Lower leg skin (tissue), 4 donors: ENCODE results near the gene CXCL12. TPM values are rescaled to one million over a fixed set of nuclear protein-coding genes. Genes with fewer than 3 reads are reported as not detected.

ENCODE experiments used
- DNase-seq, 2 donors: peaks; one replicate each; pipeline ENCODE4 v3.0.0-alpha.2; 2019; ENCODE audit warnings: low spot score in 2 of 2
- H3K4me3 ChIP-seq: fragments of 200-600 bp; sonication (generic); 2 replicates; pipeline ENCODE4 v1.5.1; 2017; ENCODE audit warnings: mild to moderate bottlenecking, low read depth; ENCODE audit not compliant: poor library complexity, severe bottlenecking
- CTCF ChIP-seq, 3 donors: fragments of 450-650 bp; IDR thresholded peaks; one replicate each; pipeline ENCODE4 v1.5.1; 2016; ENCODE audit warnings: antibody characterized with exemption in 3 of 3, mild to moderate bottlenecking in 3 of 3, moderate library complexity in 2 of 3
- POLR2A ChIP-seq, 2 donors: fragments of 450-650 bp; IDR thresholded peaks; one replicate each; pipeline ENCODE4 v1.6.1; 2016 to 2017; ENCODE audit warnings: antibody characterized with exemption in 2 of 2, mild to moderate bottlenecking in 1 of 2, moderate library complexity in 1 of 2
- whole genome bisulfite sequencing, 2 donors: methylation state at CpG; one replicate each; pipeline ENCODE4 v1.1.5; 2018; 5-methylcytosine and 5-hydroxymethylcytosine counted together
- intact Hi-C: fragments of 100-400 bp; cut with DNase I; formaldehyde crosslinking; loops from one replicate; pipeline ENCODE4 v1.15.0; 2023; ENCODE audit warnings: low total_unique reads
- total RNA-seq, 4 donors: library from RNA; depleted of rRNA; stranded (reverse); fragments of >200 nt; gene quantifications; one replicate each; pipeline ENCODE4 v1.1.0, GENCODE V29; 2016

The CXCL12 gene
- total RNA-seq, 4 donors from 2014 or later = 4.9 to 36.2 (median 21.1) TPM

GRCh38 chr10:44347609-44348400, 37.1 kb downstream of the CXCL12 start:
- intact Hi-C loops = no loop called here
- WGBS, 2 donors = 86 to 88% methylated on average over 9 to 10 of the region's 10 CpGs
- H3K4me3 ChIP-seq = no peak overlapping the region
- TF ChIP-seq POLR2A (IDR thresholded peaks at IDR 0.05) (no peak), CTCF (IDR thresholded peaks at IDR 0.05) (no peak)
- peak in 1 of 2 donors; percentile 70 for DNase-seq

- H3K4me3 ChIP-seq = no peak overlapping the region
- TF ChIP-seq CTCF (IDR thresholded peaks at IDR 0.05) = no peak
- no peak for TF ChIP-seq POLR2A (IDR thresholded peaks at IDR 0.05)
- 78 to 82% methylated on average over 6 of the region's 6 CpGs for WGBS, 2 donors
- intact Hi-C loops = no loop called here
- DNase-seq = peak in 1 of 2 donors; percentile 56
Measured at GRCh38 chr10:44344727-44345126, 40.2 kb downstream of the CXCL12 start.

DNA sequence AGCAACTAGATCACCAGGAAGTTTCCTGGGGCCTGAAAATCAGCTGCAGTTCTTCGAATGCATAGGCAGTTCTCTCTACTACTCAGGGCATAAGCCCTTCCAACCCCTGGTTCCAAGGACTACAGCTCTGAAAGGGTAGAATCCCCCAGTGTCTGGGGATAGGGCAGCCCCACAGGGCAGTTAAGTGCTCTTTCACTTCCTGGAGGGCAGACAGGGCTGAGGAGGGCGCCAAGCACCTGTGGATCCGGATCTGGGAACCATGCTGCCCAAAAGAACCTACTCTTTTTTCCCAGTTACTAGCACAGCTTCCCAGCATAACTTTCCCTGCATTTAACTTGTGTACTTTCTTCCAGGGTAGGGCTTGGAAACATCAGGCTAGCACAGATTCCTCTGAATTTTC, 41.1 kb downstream of the CXCL12 start:
- intact Hi-C loops = no loop called here
- peak in 1 of 2 donors; percentile 23 for DNase-seq
- no peak for TF ChIP-seq CTCF (IDR thresholded peaks at IDR 0.05)
- no peak for TF ChIP-seq POLR2A (IDR thresholded peaks at IDR 0.05)
- WGBS, 2 donors = 69 to 71% methylated on average over 3 of the region's 3 CpGs
- H3K4me3 ChIP-seq = no peak overlapping the region

DNA sequence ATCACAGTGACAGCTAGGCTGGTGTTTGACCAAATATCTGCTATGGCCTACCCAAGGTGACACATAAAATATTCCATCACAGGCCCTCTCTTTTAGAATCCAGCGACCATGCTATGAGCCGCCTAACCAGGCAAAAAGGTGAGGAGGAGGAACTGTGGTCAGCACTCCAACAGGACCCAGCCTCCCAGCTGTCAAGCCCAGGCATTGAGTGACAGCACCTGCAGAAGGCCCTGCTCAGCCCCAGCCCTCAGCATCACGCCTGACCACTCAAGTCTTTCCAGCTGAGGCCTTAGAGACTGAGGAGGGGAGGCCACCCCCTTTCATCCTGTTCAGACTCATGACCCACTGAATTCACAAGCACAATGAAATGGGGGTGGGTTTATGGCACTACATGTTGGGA, 43.0 kb downstream of the CXCL12 start:
- intact Hi-C loops = no loop called here
- no peak for TF ChIP-seq CTCF (IDR thresholded peaks at IDR 0.05)
- H3K4me3 ChIP-seq = no peak overlapping the region
- 89 to 91% methylated on average over 3 of the region's 3 CpGs for WGBS, 2 donors
- DNase-seq = peak in 1 of 2 donors; percentile 62

DNA sequence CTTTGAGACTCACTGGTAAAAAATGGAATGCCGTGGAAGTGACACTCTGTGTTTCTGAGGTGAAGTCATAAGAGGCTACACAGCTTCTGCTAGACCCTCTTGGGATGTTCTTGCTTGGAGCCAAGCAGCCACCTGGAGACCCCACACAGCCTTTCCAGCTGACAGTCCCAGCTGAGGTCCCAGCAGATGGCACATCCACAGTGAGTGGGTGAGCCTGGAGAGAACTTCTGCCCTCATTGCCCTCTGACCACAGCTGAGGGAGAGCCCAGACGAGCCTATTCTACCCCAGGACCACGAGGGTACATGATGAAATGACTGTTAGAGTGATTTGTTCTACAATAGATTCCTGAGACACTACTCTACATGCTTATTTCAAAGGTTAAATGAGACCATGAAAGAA, 44.3 kb downstream of the CXCL12 start:
- peak in 1 of 2 donors; percentile 52 for DNase-seq
- no peak overlapping the region for H3K4me3 ChIP-seq
- TF ChIP-seq POLR2A (IDR thresholded peaks at IDR 0.05) (no peak), CTCF (IDR thresholded peaks at IDR 0.05) (no peak)
- intact Hi-C loops = no loop called here
- 58 to 64% methylated on average over 3 of the region's 3 CpGs for WGBS, 2 donors

- DNase-seq = peak in 1 of 2 donors; percentile 46
- intact Hi-C loops = no loop called here
- no peak overlapping the region for H3K4me3 ChIP-seq
- whole genome bisulfite sequencing, 2 donors = 62 to 75% methylated on average over 3 of the region's 3 CpGs
- TF ChIP-seq POLR2A (IDR thresholded peaks at IDR 0.05) = no peak
Measured at GRCh38 chr10:44339218-44339617, 45.7 kb downstream of the CXCL12 start.
